ENCODE data around the gene C10orf71. TPM values are rescaled to one million over a fixed set of nuclear protein-coding genes. Genes with fewer than 3 reads are reported as not detected.

The C10orf71 gene
- total RNA-seq, 5 donors from 2014 or later (not counting 1 experiment from before 2014, with no cell fraction given) = not detected

DNA sequence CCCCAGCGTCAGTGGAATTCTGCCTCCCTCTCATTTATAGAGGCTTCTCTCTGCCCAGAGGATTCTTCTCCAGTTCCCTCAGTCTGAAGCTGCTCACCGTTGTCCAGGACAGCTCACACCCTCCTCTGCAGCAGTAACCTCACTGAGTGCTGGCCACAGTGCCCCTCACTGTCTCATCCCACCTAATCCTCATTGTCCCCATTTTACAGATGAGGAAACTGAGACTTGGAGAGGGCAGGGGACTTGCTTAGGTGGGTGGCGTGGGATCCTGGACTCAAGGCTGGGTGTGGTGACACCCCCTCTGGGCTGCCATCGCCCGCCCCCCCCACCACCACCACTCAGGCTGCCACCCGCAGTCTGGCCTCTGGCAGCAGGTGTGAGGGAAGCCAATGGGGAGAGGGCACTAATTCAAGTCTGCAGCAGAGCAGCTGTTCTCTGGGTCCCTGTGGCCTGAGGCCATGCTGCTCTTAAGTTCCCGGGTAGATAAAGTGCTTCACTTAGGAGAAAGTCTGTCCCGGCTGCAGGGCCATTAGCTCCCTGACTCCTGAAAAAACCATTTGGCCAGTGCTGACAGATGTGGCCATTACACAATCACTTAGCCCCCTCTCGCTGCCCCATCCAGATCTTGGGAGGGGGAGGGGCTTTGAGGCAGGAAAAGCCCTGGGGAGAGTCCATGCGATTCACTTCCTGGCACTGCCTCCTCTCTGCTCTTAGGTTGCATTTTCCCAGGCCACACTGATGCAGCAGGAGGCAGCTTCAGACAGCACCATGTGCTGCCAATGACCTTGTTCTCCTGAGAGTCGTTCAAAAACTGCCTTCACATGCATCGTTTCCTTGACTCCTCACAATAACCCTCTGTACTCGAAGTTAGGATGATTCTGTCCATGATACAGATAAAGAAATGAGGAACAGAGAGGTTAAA lies 60.6 kb downstream of the C10orf71 start:
- H3K36me3 Mint-ChIP-seq = no peaks in the 10 kb centered on the region
- H3K4me3 Mint-ChIP-seq = no peak overlapping the region
- ChIA-PET POLR2A (no interaction called here), CTCF (no interaction called here)
- no peaks in the 10 kb centered on the region for H3K36me3 ChIP-seq (ENCODE audit: control insufficient read depth in 2 of 2, extremely low read depth in 1 of 2, insufficient read depth in 1 of 2, low read length in 1 of 2)
- ATAC-seq (replicated peaks in 1 of 4) (no peak), DNase-seq (no peak)
- H3K4me1 ChIP-seq (ENCODE audit: control insufficient read depth in 1 of 2, extremely low read depth in 1 of 2, insufficient read depth in 2 of 2, low read length in 2 of 2) = no peaks in the 10 kb centered on the region
- H3K27ac ChIP-seq (ENCODE audit: low read length) = no peak overlapping the region
- H3K4me3 ChIP-seq (ENCODE audit: control insufficient read depth in 1 of 2, extremely low read depth in 1 of 2, low read length in 1 of 2) = no peak overlapping the region
- WGBS (ENCODE audit: insufficient coverage) = 73% methylated on average over 2 of the region's 13 CpGs
- H3K27me3 Mint-ChIP-seq = peaks cover 5% of the 10 kb centered on the region in 2 donors
- H3K27me3 ChIP-seq (replicated peaks in 1 of 2; ENCODE audit: control insufficient read depth in 2 of 2, extremely low read depth in 1 of 2, insufficient read depth in 2 of 2, low read length in 1 of 2) = peaks cover 0 to 11% of the 10 kb centered on the region in 2 experiments
- H3K4me1 Mint-ChIP-seq = no peaks in the 10 kb centered on the region
- H3K9me3 ChIP-seq = no peaks in the 10 kb centered on the region
- H3K27ac Mint-ChIP-seq = no peak overlapping the region
- H3K9me3 Mint-ChIP-seq = peaks cover 0 to 4% (median 2%) of the 10 kb centered on the region in 3 donors

DNA sequence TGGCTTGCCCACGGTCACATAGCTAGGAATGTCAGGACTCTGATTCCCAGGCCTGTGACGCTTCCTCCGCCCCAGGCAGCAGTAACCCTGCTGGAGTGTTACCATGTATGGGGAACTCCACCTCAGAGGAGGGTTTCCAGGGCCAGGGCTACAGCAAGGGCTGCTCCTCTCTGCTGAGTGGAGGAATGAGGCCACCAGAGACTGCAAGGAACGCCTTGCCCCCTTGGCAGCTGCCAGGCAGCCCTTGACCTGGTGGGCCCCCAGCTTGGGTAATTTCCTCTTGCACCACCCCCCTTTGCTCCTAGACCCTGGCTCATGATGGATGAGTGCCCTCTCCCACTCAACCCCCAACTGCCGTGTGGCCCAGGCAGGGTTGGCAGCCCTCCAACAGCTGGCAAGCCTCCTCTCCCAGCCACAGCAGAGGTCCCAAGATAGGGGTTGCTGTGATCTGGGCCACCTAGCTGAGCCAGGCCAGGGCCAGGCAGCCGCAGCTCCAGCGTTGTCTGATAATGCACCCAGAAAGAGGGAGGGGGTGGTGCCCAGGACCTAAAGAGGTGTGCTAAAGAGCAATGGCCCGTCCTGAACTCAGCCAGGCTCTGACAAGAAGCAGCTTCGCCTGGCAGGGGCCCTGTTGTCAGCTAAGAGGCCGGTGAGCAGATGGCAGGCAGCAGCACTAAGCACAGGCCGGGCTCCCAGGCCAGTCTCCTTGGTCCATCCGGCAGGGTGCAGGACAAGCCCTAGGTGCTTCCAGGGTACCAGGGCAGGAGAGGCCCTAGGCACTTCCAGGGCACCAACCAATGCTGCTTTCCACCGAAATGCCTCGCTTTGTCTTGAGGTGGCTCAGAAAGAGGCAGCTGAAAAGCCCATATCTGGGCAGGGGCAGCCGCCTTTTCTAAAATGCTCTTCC lies 61.6 kb downstream of the C10orf71 start:
- ChIA-PET POLR2A (no interaction called here), CTCF (no interaction called here)
- H3K27me3 ChIP-seq (replicated peaks in 1 of 2; ENCODE audit: control insufficient read depth in 2 of 2, extremely low read depth in 1 of 2, insufficient read depth in 2 of 2, low read length in 1 of 2) = peaks cover 0 to 18% of the 10 kb centered on the region in 2 experiments
- H3K27ac Mint-ChIP-seq = no peak overlapping the region
- H3K27me3 Mint-ChIP-seq = peaks cover 5% of the 10 kb centered on the region in 2 donors
- WGBS (ENCODE audit: insufficient coverage) = 64% methylated on average over 12 of the region's 15 CpGs
- no peaks in the 10 kb centered on the region for H3K36me3 ChIP-seq (ENCODE audit: control insufficient read depth in 2 of 2, extremely low read depth in 1 of 2, insufficient read depth in 1 of 2, low read length in 1 of 2)
- no peaks in the 10 kb centered on the region for H3K36me3 Mint-ChIP-seq
- H3K4me3 Mint-ChIP-seq = no peak overlapping the region
- ATAC-seq (replicated peaks in 1 of 4) (peak in 1 of 4 experiments; percentile 33), DNase-seq (no peak)
- H3K27ac ChIP-seq (ENCODE audit: low read length) = no peak overlapping the region
- H3K9me3 Mint-ChIP-seq = peaks cover 0 to 4% (median 2%) of the 10 kb centered on the region in 3 donors
- H3K4me1 ChIP-seq (ENCODE audit: control insufficient read depth in 1 of 2, extremely low read depth in 1 of 2, insufficient read depth in 2 of 2, low read length in 2 of 2) = no peaks in the 10 kb centered on the region
- H3K4me1 Mint-ChIP-seq = no peaks in the 10 kb centered on the region
- no peak overlapping the region for H3K4me3 ChIP-seq (ENCODE audit: control insufficient read depth in 1 of 2, extremely low read depth in 1 of 2, low read length in 1 of 2)
- H3K9me3 ChIP-seq = no peaks in the 10 kb centered on the region

DNA sequence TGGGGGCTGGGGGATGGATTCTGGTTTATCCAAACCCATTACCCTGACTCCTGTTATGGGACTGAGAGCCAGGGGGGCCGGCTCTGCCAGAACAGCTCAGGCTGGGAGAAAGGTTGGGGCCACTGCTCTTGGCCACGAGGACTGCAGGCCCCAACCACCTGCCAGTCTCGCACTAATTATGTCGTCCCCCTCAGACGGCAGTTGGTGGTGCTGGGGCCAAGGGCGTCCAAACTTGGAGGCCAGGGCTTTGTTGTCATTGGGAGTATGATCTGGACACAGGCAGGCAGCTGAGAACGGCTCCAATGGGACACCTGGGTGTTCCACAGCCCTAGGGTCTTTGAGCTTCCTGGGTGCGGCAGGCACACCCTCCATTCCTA lies 62.2 kb downstream of the C10orf71 start:
- Mint-ChIP-seq H3K9me3 (peaks cover 0 to 4% (median 2%) of the 10 kb centered on the region in 3 donors), H3K27ac (no peak overlapping the region), H3K4me3 (no peak overlapping the region), H3K27me3 (peaks cover 5 to 7% of the 10 kb centered on the region in 2 donors), H3K4me1 (no peaks in the 10 kb centered on the region), H3K36me3 (no peaks in the 10 kb centered on the region)
- no peaks in the 10 kb centered on the region for H3K9me3 ChIP-seq
- H3K27me3 ChIP-seq (replicated peaks in 1 of 2; ENCODE audit: control insufficient read depth in 2 of 2, extremely low read depth in 1 of 2, insufficient read depth in 2 of 2, low read length in 1 of 2) = peaks cover 0 to 21% of the 10 kb centered on the region in 2 experiments
- WGBS (ENCODE audit: insufficient coverage) = 89% methylated on average over 3 of the region's 8 CpGs
- no peaks in the 10 kb centered on the region for H3K4me1 ChIP-seq (ENCODE audit: control insufficient read depth in 1 of 2, extremely low read depth in 1 of 2, insufficient read depth in 2 of 2, low read length in 2 of 2)
- H3K4me3 ChIP-seq (ENCODE audit: control insufficient read depth in 1 of 2, extremely low read depth in 1 of 2, low read length in 1 of 2) = no peak overlapping the region
- DNase-seq (no peak), ATAC-seq (replicated peaks in 1 of 4) (no peak)
- POLR2A ChIA-PET = no interaction called here
- no peaks in the 10 kb centered on the region for H3K36me3 ChIP-seq (ENCODE audit: control insufficient read depth in 2 of 2, extremely low read depth in 1 of 2, insufficient read depth in 1 of 2, low read length in 1 of 2)
- no peak overlapping the region for H3K27ac ChIP-seq (ENCODE audit: low read length)
- CTCF ChIA-PET = no interaction called here

- H3K9me3 ChIP-seq = no peaks in the 10 kb centered on the region
- DNase-seq (no peak), ATAC-seq (replicated peaks in 1 of 4) (no peak)
- no peaks in the 10 kb centered on the region for H3K36me3 ChIP-seq (ENCODE audit: control insufficient read depth in 2 of 2, extremely low read depth in 1 of 2, insufficient read depth in 1 of 2, low read length in 1 of 2)
- no peaks in the 10 kb centered on the region for H3K4me1 ChIP-seq (ENCODE audit: control insufficient read depth in 1 of 2, extremely low read depth in 1 of 2, insufficient read depth in 2 of 2, low read length in 2 of 2)
- no peaks in the 10 kb centered on the region for H3K36me3 Mint-ChIP-seq
- peaks cover 5 to 7% of the 10 kb centered on the region in 2 donors for H3K27me3 Mint-ChIP-seq
- H3K27ac Mint-ChIP-seq = no peak overlapping the region
- no peak overlapping the region for H3K27ac ChIP-seq (ENCODE audit: low read length)
- H3K27me3 ChIP-seq (replicated peaks in 1 of 2; ENCODE audit: control insufficient read depth in 2 of 2, extremely low read depth in 1 of 2, insufficient read depth in 2 of 2, low read length in 1 of 2) = peaks cover 0 to 21% of the 10 kb centered on the region in 2 experiments
- ChIA-PET POLR2A (no interaction called here), CTCF (no interaction called here)
- no peaks in the 10 kb centered on the region for H3K4me1 Mint-ChIP-seq
- no peak overlapping the region for H3K4me3 ChIP-seq (ENCODE audit: control insufficient read depth in 1 of 2, extremely low read depth in 1 of 2, low read length in 1 of 2)
- peaks cover 0 to 2% (median 1%) of the 10 kb centered on the region in 3 donors for H3K9me3 Mint-ChIP-seq
- H3K4me3 Mint-ChIP-seq = no peak overlapping the region
- WGBS (ENCODE audit: insufficient coverage) = 78% methylated on average over 9 of the region's 11 CpGs
Measured at GRCh38 chr10:49361735-49362568, 63.0 kb downstream of the C10orf71 start.

- peaks cover 0 to 21% of the 10 kb centered on the region in 2 experiments for H3K27me3 ChIP-seq (replicated peaks in 1 of 2; ENCODE audit: control insufficient read depth in 2 of 2, extremely low read depth in 1 of 2, insufficient read depth in 2 of 2, low read length in 1 of 2)
- no peaks in the 10 kb centered on the region for H3K36me3 ChIP-seq (ENCODE audit: control insufficient read depth in 2 of 2, extremely low read depth in 1 of 2, insufficient read depth in 1 of 2, low read length in 1 of 2)
- no peak overlapping the region for H3K27ac Mint-ChIP-seq
- no peaks in the 10 kb centered on the region for H3K4me1 Mint-ChIP-seq
- H3K9me3 Mint-ChIP-seq = no peaks in the 10 kb centered on the region
- DNase-seq (no peak), ATAC-seq (replicated peaks in 1 of 4) (no peak)
- no peaks in the 10 kb centered on the region for H3K4me1 ChIP-seq (ENCODE audit: control insufficient read depth in 1 of 2, extremely low read depth in 1 of 2, insufficient read depth in 2 of 2, low read length in 2 of 2)
- H3K4me3 Mint-ChIP-seq = no peak overlapping the region
- CTCF ChIA-PET = no interaction called here
- H3K9me3 ChIP-seq = no peaks in the 10 kb centered on the region
- peaks cover 5 to 7% of the 10 kb centered on the region in 2 donors for H3K27me3 Mint-ChIP-seq
- no peak overlapping the region for H3K4me3 ChIP-seq (ENCODE audit: control insufficient read depth in 1 of 2, extremely low read depth in 1 of 2, low read length in 1 of 2)
- no peaks in the 10 kb centered on the region for H3K36me3 Mint-ChIP-seq
- 86% methylated on average over 7 of the region's 10 CpGs for WGBS (ENCODE audit: insufficient coverage)
- POLR2A ChIA-PET = no interaction called here
- H3K27ac ChIP-seq (ENCODE audit: low read length) = no peak overlapping the region
Measured at GRCh38 chr10:49362596-49363260, 63.8 kb downstream of the C10orf71 start.
